Activated CD8-positive, alpha-beta T cell treated with anti-CD3 and anti-CD28 coated beads, Interleukin-2, amount 10 ng/mL, durations not matched to agents 7 days and 5 days (primary cell): ENCODE results near the gene MMADHC. TPM values are rescaled to one million over a fixed set of nuclear protein-coding genes. Genes with fewer than 3 reads are reported as not detected.
A peak's percentile ranks its signal among the peaks of the same experiment; 100 is the strongest.

Source experiments
- ATAC-seq: fragments of 150-1000 bp; cut with Tn5 transposase; one replicate; pipeline ENCODE4 v1.10.0; 2021; ENCODE audit warnings: moderate library complexity
- CTCF ChIA-PET: fragments of 350-600 bp; sonication (Branson Sonifier 250); formaldehyde crosslinking; loops from one replicate; lab custom pipeline; 2021; ENCODE audit warnings: antibody characterized with exemption; lab: Charles Lee
- POLR2A ChIA-PET: fragments of 350-600 bp; sonication (Branson Sonifier 250); formaldehyde crosslinking; loops from one replicate; lab custom pipeline; 2021; ENCODE audit warnings: antibody characterized with exemption; lab: Charles Lee
- DNase-seq: peaks from one replicate; pipeline ENCODE4 v3.0.0-alpha.2; 2020
- H3K27ac Mint-ChIP-seq: one replicate; pipeline ENCODE4 v1.8.0; 2021; ENCODE audit warnings: mild to moderate bottlenecking, mixed read lengths
- H3K27me3 Mint-ChIP-seq: one replicate; pipeline ENCODE4 v1.8.0; 2021; ENCODE audit warnings: low read depth, mixed read lengths
- H3K36me3 Mint-ChIP-seq: one replicate; pipeline ENCODE4 v1.8.0; 2021; ENCODE audit warnings: low read depth, mixed read lengths
- H3K4me1 Mint-ChIP-seq: one replicate; pipeline ENCODE4 v1.8.0; 2021; ENCODE audit warnings: low read depth, mixed read lengths
- H3K4me3 Mint-ChIP-seq: one replicate; pipeline ENCODE4 v1.8.0; 2021; ENCODE audit warnings: mild to moderate bottlenecking, mixed read lengths
- H3K9me3 Mint-ChIP-seq: one replicate; pipeline ENCODE4 v1.8.0; 2022; ENCODE audit warnings: mixed read lengths; ENCODE audit not compliant: insufficient read depth
- total RNA-seq, 2 experiments: library from RNA; stranded (reverse); gene quantifications; one replicate each; pipeline ENCODE4 v1.2.3, GENCODE V29; 2021

MMADHC gene
- total RNA-seq, 2 experiments from 2014 or later: 91.1 to 93.6 TPM

- peaks cover 5% of the 10 kb centered on the region for H3K4me1 Mint-ChIP-seq
- ATAC-seq (no peak), DNase-seq (no peak)
- H3K27ac Mint-ChIP-seq: no peak overlapping the region
- no peaks in the 10 kb centered on the region for H3K9me3 Mint-ChIP-seq
- ChIA-PET CTCF (no interaction called here), POLR2A (no interaction called here)
- no peak overlapping the region for H3K4me3 Mint-ChIP-seq
- H3K27me3 Mint-ChIP-seq: peaks cover 5% of the 10 kb centered on the region
- H3K36me3 Mint-ChIP-seq: no peaks in the 10 kb centered on the region
Measured at GRCh38 chr2:149543845-149544244, 43.7 kb downstream of the MMADHC start.

- Mint-ChIP-seq H3K4me1 (peaks cover 18% of the 10 kb centered on the region), H3K9me3 (no peaks in the 10 kb centered on the region), H3K27ac (no peak overlapping the region), H3K4me3 (no peak overlapping the region), H3K27me3 (peaks cover 3% of the 10 kb centered on the region), H3K36me3 (no peaks in the 10 kb centered on the region)
- DNase-seq (no peak), ATAC-seq (no peak)
- CTCF ChIA-PET: interaction anchor here (1.3 to 1.4 kb wide), 2 partner anchors 21 to 523 kb away, joined by 3 to 6 read pairs; no protein-coding TSS in a partner anchor
- POLR2A ChIA-PET: no interaction called here
Measured at GRCh38 chr2:149540138-149540537, 47.4 kb downstream of the MMADHC start.

- no peaks in the 10 kb centered on the region for H3K36me3 Mint-ChIP-seq
- CTCF ChIA-PET: interaction anchor here (1.2 kb wide), 1 partner anchor 23 kb away, joined by 3 read pairs; no protein-coding TSS in a partner anchor
- peaks cover 14% of the 10 kb centered on the region for H3K4me1 Mint-ChIP-seq
- no peak overlapping the region for H3K27ac Mint-ChIP-seq
- H3K9me3 Mint-ChIP-seq: no peaks in the 10 kb centered on the region
- no peak overlapping the region for H3K4me3 Mint-ChIP-seq
- POLR2A ChIA-PET: no interaction called here
- no peaks in the 10 kb centered on the region for H3K27me3 Mint-ChIP-seq
- DNase-seq: no peak
- no peak for ATAC-seq
Measured at GRCh38 chr2:149538138-149538833, 49.3 kb downstream of the MMADHC start.

GRCh38 chr2:149537092-149537726 is 50.4 kb downstream of the MMADHC start:
- Mint-ChIP-seq H3K4me1 (peaks cover 14% of the 10 kb centered on the region), H3K9me3 (no peaks in the 10 kb centered on the region), H3K36me3 (no peaks in the 10 kb centered on the region), H3K4me3 (no peak overlapping the region), H3K27me3 (no peaks in the 10 kb centered on the region), H3K27ac (no peak overlapping the region)
- ChIA-PET POLR2A (no interaction called here), CTCF (interaction anchor here (0.9 to 1.5 kb wide), 3 partner anchors 24 to 520 kb away, joined by 3 to 7 read pairs (median 3); no protein-coding TSS in a partner anchor)
- ATAC-seq: peak; percentile 81
- DNase-seq: no peak

GRCh38 chr2:149536649-149537048 is 50.9 kb downstream of the MMADHC start:
- POLR2A ChIA-PET: no interaction called here
- CTCF ChIA-PET: interaction anchor here (0.9 to 1.5 kb wide), 3 partner anchors 25 to 520 kb away, joined by 3 to 7 read pairs (median 3); no protein-coding TSS in a partner anchor
- Mint-ChIP-seq H3K36me3 (no peaks in the 10 kb centered on the region), H3K4me3 (no peak overlapping the region), H3K9me3 (no peaks in the 10 kb centered on the region), H3K27ac (peak overlapping the region; percentile 26), H3K27me3 (no peaks in the 10 kb centered on the region), H3K4me1 (peaks cover 14% of the 10 kb centered on the region)
- ATAC-seq (no peak), DNase-seq (no peak)

GRCh38 chr2:149534674-149535073 is 52.9 kb downstream of the MMADHC start:
- Mint-ChIP-seq H3K9me3 (no peaks in the 10 kb centered on the region), H3K4me3 (no peak overlapping the region), H3K4me1 (peaks cover 14% of the 10 kb centered on the region), H3K27ac (no peak overlapping the region), H3K27me3 (peaks cover 8% of the 10 kb centered on the region), H3K36me3 (no peaks in the 10 kb centered on the region)
- ATAC-seq (no peak), DNase-seq (no peak)
- ChIA-PET POLR2A (no interaction called here), CTCF (no interaction called here)

GRCh38 chr2:149528983-149529382 is 58.6 kb downstream of the MMADHC start:
- DNase-seq: no peak
- no peak overlapping the region for H3K27ac Mint-ChIP-seq

GRCh38 chr2:149527998-149528755 is 59.4 kb downstream of the MMADHC start:
- H3K27me3 Mint-ChIP-seq: peaks cover 13% of the 10 kb centered on the region
- ChIA-PET CTCF (no interaction called here), POLR2A (no interaction called here)
- DNase-seq (no peak), ATAC-seq (no peak)
- no peak overlapping the region for H3K27ac Mint-ChIP-seq
- no peaks in the 10 kb centered on the region for H3K4me1 Mint-ChIP-seq
- no peaks in the 10 kb centered on the region for H3K9me3 Mint-ChIP-seq
- no peak overlapping the region for H3K4me3 Mint-ChIP-seq
- no peaks in the 10 kb centered on the region for H3K36me3 Mint-ChIP-seq

More at GRCh38 chr2:149528983-149529382, 58.6 kb downstream of the MMADHC start:
- H3K27me3 Mint-ChIP-seq: peaks cover 10% of the 10 kb centered on the region
- ATAC-seq: no peak
- CTCF ChIA-PET: no interaction called here
- H3K4me3 Mint-ChIP-seq: no peak overlapping the region
- H3K4me1 Mint-ChIP-seq: no peaks in the 10 kb centered on the region
- no peaks in the 10 kb centered on the region for H3K36me3 Mint-ChIP-seq
- POLR2A ChIA-PET: no interaction called here
- no peaks in the 10 kb centered on the region for H3K9me3 Mint-ChIP-seq

GRCh38 chr2:149526689-149527088 is 60.9 kb downstream of the MMADHC start:
- POLR2A ChIA-PET: no interaction called here
- Mint-ChIP-seq H3K27ac (no peak overlapping the region), H3K4me1 (no peaks in the 10 kb centered on the region), H3K4me3 (no peak overlapping the region), H3K36me3 (no peaks in the 10 kb centered on the region), H3K9me3 (no peaks in the 10 kb centered on the region), H3K27me3 (peaks cover 13% of the 10 kb centered on the region)
- DNase-seq (no peak), ATAC-seq (no peak)
- CTCF ChIA-PET: interaction anchor here (0.5 kb wide), 1 partner anchor 161 kb away, joined by 3 read pairs; no protein-coding TSS in a partner anchor

- ChIA-PET POLR2A (no interaction called here), CTCF (no interaction called here)
- H3K27ac Mint-ChIP-seq: no peak overlapping the region
- H3K4me1 Mint-ChIP-seq: no peaks in the 10 kb centered on the region
- DNase-seq (no peak), ATAC-seq (no peak)
- no peaks in the 10 kb centered on the region for H3K9me3 Mint-ChIP-seq
- H3K36me3 Mint-ChIP-seq: no peaks in the 10 kb centered on the region
- H3K4me3 Mint-ChIP-seq: no peak overlapping the region
- peaks cover 5% of the 10 kb centered on the region for H3K27me3 Mint-ChIP-seq
Measured at GRCh38 chr2:149525323-149525722, 62.3 kb downstream of the MMADHC start.
